Vagina (tissue), 2 donors: Measurements from ENCODE around the gene CEACAM5.

Experiments used
- CTCF ChIP-seq, 3 experiments: fragments of 450-650 bp in 2 of 3; fragments of 200-600 bp in 1 of 3; sonication (generic) in 1 of 3; IDR thresholded peaks; one replicate each; pipeline ENCODE4 v1.5.1; 2017 to 2019; ENCODE audit warnings: antibody characterized with exemption in 3 of 3, mild to moderate bottlenecking in 2 of 3, moderate library complexity in 2 of 3
- POLR2AphosphoS5 ChIP-seq, 2 donors: sonication (generic); formaldehyde crosslinking; IDR thresholded peaks; one replicate each; pipeline ENCODE4 v1.9.0; 2017; ENCODE audit warnings: antibody characterized with exemption in 2 of 2, mild to moderate bottlenecking in 2 of 2, low read depth in 1 of 2; ENCODE audit not compliant: insufficient read depth in 1 of 2

GRCh38 chr19:41708481-41708880 lies at the start of gene CEACAM5:
- no peak for TF ChIP-seq CTCF (IDR thresholded peaks at IDR 0.05)
- no peak for TF ChIP-seq POLR2AphosphoS5 (IDR thresholded peaks at IDR 0.05; ENCODE audit: insufficient read depth in 1 of 2, low read depth in 1 of 2)
